Activated CD8-positive, alpha-beta memory T cell treated with anti-CD3 and anti-CD28 coated beads for 4 hours (primary cell): ENCODE measurements around the gene TRNP1.

ENCODE experiments used
- DNase-seq, 2 donors: peaks; one replicate each; pipeline ENCODE4 v3.0.0-alpha.2; 2020; ENCODE audit warnings: low read depth in 2 of 2

The TRNP1 gene

GRCh38 chr1:27001570-27002360, 8.3 kb downstream of the TRNP1 start:
- no peak for DNase-seq

- DNase-seq, result no peak
Observed at GRCh38 chr1:27003745-27004470, 10.4 kb downstream of the TRNP1 start.

- no peak for DNase-seq
Observed at GRCh38 chr1:27004471-27005165, 11.1 kb downstream of the TRNP1 start.

GRCh38 chr1:27005166-27005530, 11.7 kb downstream of the TRNP1 start:
- DNase-seq, result no peak

- DNase-seq, result no peak
Observed at GRCh38 chr1:27005648-27006496, 12.4 kb downstream of the TRNP1 start.

- DNase-seq, result no peak
Observed at GRCh38 chr1:27006683-27007082, 13.2 kb downstream of the TRNP1 start.

GRCh38 chr1:27007909-27008582, 14.6 kb downstream of the TRNP1 start:
- no peak for DNase-seq

GRCh38 chr1:27009601-27010197, 16.2 kb downstream of the TRNP1 start:
- no peak for DNase-seq

- DNase-seq, result no peak
Observed at GRCh38 chr1:27010226-27010994, 16.9 kb downstream of the TRNP1 start.

- no peak for DNase-seq
Observed at GRCh38 chr1:27011058-27011764, 17.7 kb downstream of the TRNP1 start.

GRCh38 chr1:27011976-27012563, 18.6 kb downstream of the TRNP1 start:
- no peak for DNase-seq

GRCh38 chr1:27015260-27015659, 21.8 kb downstream of the TRNP1 start:
- DNase-seq, result no peak

- DNase-seq, result no peak
Observed at GRCh38 chr1:27016376-27016775, 22.9 kb downstream of the TRNP1 start.

GRCh38 chr1:27017207-27017606, 23.7 kb downstream of the TRNP1 start:
- no peak for DNase-seq

- DNase-seq, result no peak
Observed at GRCh38 chr1:27018316-27018715, 24.8 kb downstream of the TRNP1 start.

GRCh38 chr1:27021354-27022031, 28.0 kb downstream of the TRNP1 start:
- no peak for DNase-seq

- no peak for DNase-seq
Observed at GRCh38 chr1:27025718-27026117, 32.2 kb downstream of the TRNP1 start.
